GM12878 (cell line): Measurements from ENCODE around the gene SEL1L2. TPM values are rescaled to one million over a fixed set of nuclear protein-coding genes. Genes with fewer than 3 reads are reported as not detected.

Source experiments
- ATAC-seq: fragments of 200-7000 bp; cut with Tn5 transposase; 3 replicates; pipeline ENCODE4 v1.9.1; 2020; ENCODE audit warnings: mild to moderate bottlenecking, moderate library complexity
- BruUV-seq: library from RNA; stranded (reverse); fragments of 400-500 nt; replicated peaks from 2 replicates; lab custom pipeline; 2021; lab: Mats Ljungman, UMichigan
- CTCF ChIA-PET: fragments of 300-600 bp; sonication (Branson Sonifier 250); formaldehyde crosslinking; extraction: SDS; loops from one replicate; lab custom pipeline; 2021; ENCODE audit warnings: inconsistent platforms; lab: Yijun Ruan, JAX
- POLR2A ChIA-PET: fragments of 350-600 bp; formaldehyde crosslinking; extraction: SDS; loops from one replicate; lab custom pipeline; 2021; ENCODE audit warnings: inconsistent platforms; lab: Charles Lee
- RAD21 ChIA-PET: fragments of 300-600 bp; sonication (Branson Sonifier 250); formaldehyde crosslinking; loops from one replicate; lab custom pipeline; 2023; ENCODE audit warnings: antibody characterized with exemption; ENCODE audit not compliant: unreplicated experiment; lab: Charles Lee
- SMC1A ChIA-PET: fragments of 300-600 bp; sonication (Branson Sonifier 250); formaldehyde crosslinking; loops from one replicate; lab custom pipeline; 2023; ENCODE audit not compliant: unreplicated experiment, uncharacterized antibody; lab: Charles Lee
- DNase-seq: peaks from one replicate; pipeline ENCODE4 v3.0.0-alpha.2; 2011; ENCODE audit warnings: low read depth, low spot score
- FAIRE-seq: peaks from 3 replicates; lab custom pipeline; 2011; peaks lifted over from hg19 to GRCh38; lab: Jason Lieb, UNC
- H2AFZ ChIP-seq: 2 replicates; pipeline ENCODE4 v1.6.0; 2011; ENCODE audit warnings: low read depth, low read length, control low read depth; ENCODE audit not compliant: control insufficient read depth
- H3K27ac ChIP-seq: 2 replicates; pipeline ENCODE4 v1.5.1; 2011; ENCODE audit warnings: control low read depth; ENCODE audit not compliant: control insufficient read depth, insufficient read depth
- H3K27me3 ChIP-seq, 2 experiments: replicated peaks in 1 of 2; 2 replicates each; pipeline versions ENCODE4 v1.6.0 to v1.6.1; 2011; ENCODE audit warnings: low read length in 1 of 2; ENCODE audit not compliant: control insufficient read depth in 2 of 2, insufficient read depth in 2 of 2
- H3K36me3 ChIP-seq, 2 experiments: 2 replicates each; pipeline ENCODE4 v1.5.1; 2011; ENCODE audit warnings: low read length in 1 of 2; ENCODE audit not compliant: control insufficient read depth in 2 of 2, insufficient read depth in 2 of 2
- H3K4me1 ChIP-seq: 2 replicates; pipeline ENCODE4 v1.6.1; 2011; ENCODE audit warnings: mild to moderate bottlenecking, low read length, moderate library complexity, mixed read lengths; ENCODE audit not compliant: control insufficient read depth, insufficient read depth
- H3K4me2 ChIP-seq: 2 replicates; pipeline ENCODE4 v1.6.0; 2011; ENCODE audit warnings: control low read depth; ENCODE audit not compliant: control insufficient read depth, insufficient read depth
- H3K4me3 ChIP-seq: fragments of 200-600 bp; sonication (generic); 2 replicates; pipeline ENCODE4 v1.5.1; 2016
- H3K79me2 ChIP-seq: 2 replicates; pipeline ENCODE4 v1.6.0; 2011; ENCODE audit warnings: low read length; ENCODE audit not compliant: control insufficient read depth, insufficient read depth
- H3K9ac ChIP-seq: 2 replicates; pipeline ENCODE4 v1.8.0; 2011; ENCODE audit warnings: low read length, control low read depth, mixed read lengths; ENCODE audit not compliant: control insufficient read depth, insufficient read depth
- H3K9me3 ChIP-seq: replicated peaks from 3 replicates; pipeline ENCODE4 v1.5.1; 2011; ENCODE audit warnings: mild to moderate bottlenecking, low read length; ENCODE audit not compliant: control insufficient read depth, insufficient read depth
- H4K20me1 ChIP-seq: 2 replicates; pipeline ENCODE4 v1.6.0; 2011; ENCODE audit not compliant: control insufficient read depth, insufficient read depth
- ZNF207 ChIP-seq: fragments of 450-650 bp; IDR thresholded peaks from 2 replicates; pipeline ENCODE4 v1.6.1; 2014; ENCODE audit warnings: antibody characterized with exemption, mild to moderate bottlenecking, borderline replicate concordance
- WGBS: methylation state at CpG from one replicate; pipeline ENCODE4 v1.1.6; 2016; ENCODE audit warnings: low lambda C conversion rate; ENCODE audit not compliant: insufficient replicate concordance, insufficient coverage; ENCODE audit errors: missing lambda C conversion rate; 5-methylcytosine and 5-hydroxymethylcytosine counted together
- in situ Hi-C: fragments of 300-500 bp; cut with MboI; formaldehyde crosslinking; loops from 9 replicates; pipeline ENCODE4 v1.14.3; 2018; ENCODE audit warnings: mixed read lengths
- intact Hi-C: fragments of 100-400 bp; cut with micrococcal nuclease; formaldehyde crosslinking; loops from one replicate; pipeline ENCODE4 v1.14.2; 2022; ENCODE audit not compliant: unreplicated experiment
- polyA plus RNA-seq, 11 experiments: library from polyadenylated mRNA; depleted of rRNA in 4 of 11; unstranded in 6 of 11; stranded (reverse) in 5 of 11; fragments of >200 nt; fragmentation: Nextera tagmentation in 4 of 11; fragmentation: Illumina TruSeq in 1 of 11; extraction: Ambion mirVana in 4 of 11; extraction: Trizol in 1 of 11; gene quantifications; 1 replicate in 1 of 11; 2 replicates in 10 of 11; pipeline versions ENCODE4 v1.2.1 to v1.2.3, GENCODE V29; 2011 to 2016; ENCODE audit warnings: inconsistent platforms in 2 of 11, missing spikeins in 2 of 11, low read depth in 1 of 11
- total RNA-seq, 4 experiments: library from RNA; depleted of rRNA in 3 of 4; stranded (reverse); fragments of >200 nt in 3 of 4; fragmentation: Illumina TruSeq in 1 of 4; extraction: Trizol in 1 of 4; gene quantifications; 2 replicates each; pipeline versions ENCODE4 v1.2.1 to v1.2.3, GENCODE V29; 2013 to 2021
- TF ChIP-seq, protein P1 (sequence below): IDR thresholded peaks from 2 replicates; pipeline ENCODE4 v1.6.1; 2012; ENCODE audit warnings: low read depth, low read length, improper control_type of control experiment
- TF ChIP-seq, protein P2 (sequence below): IDR thresholded peaks from 2 replicates; pipeline ENCODE4 v1.6.1; 2012; ENCODE audit warnings: low read length, inconsistent platforms

The SEL1L2 gene
- total and polyA plus RNA-seq, 10 of the 15 experiments (the other 5 are each of a cell fraction or from before 2014, with no cell fraction given), result not detected

GRCh38 chr20:14000917-14001316 is 10.5 kb upstream of the SEL1L2 start (continued):
- TF ChIP-seq, protein P1, sequence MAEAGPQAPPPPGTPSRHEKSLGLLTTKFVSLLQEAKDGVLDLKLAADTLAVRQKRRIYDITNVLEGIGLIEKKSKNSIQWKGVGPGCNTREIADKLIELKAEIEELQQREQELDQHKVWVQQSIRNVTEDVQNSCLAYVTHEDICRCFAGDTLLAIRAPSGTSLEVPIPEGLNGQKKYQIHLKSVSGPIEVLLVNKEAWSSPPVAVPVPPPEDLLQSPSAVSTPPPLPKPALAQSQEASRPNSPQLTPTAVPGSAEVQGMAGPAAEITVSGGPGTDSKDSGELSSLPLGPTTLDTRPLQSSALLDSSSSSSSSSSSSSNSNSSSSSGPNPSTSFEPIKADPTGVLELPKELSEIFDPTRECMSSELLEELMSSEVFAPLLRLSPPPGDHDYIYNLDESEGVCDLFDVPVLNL, result no peak
- TF ChIP-seq, protein P2, sequence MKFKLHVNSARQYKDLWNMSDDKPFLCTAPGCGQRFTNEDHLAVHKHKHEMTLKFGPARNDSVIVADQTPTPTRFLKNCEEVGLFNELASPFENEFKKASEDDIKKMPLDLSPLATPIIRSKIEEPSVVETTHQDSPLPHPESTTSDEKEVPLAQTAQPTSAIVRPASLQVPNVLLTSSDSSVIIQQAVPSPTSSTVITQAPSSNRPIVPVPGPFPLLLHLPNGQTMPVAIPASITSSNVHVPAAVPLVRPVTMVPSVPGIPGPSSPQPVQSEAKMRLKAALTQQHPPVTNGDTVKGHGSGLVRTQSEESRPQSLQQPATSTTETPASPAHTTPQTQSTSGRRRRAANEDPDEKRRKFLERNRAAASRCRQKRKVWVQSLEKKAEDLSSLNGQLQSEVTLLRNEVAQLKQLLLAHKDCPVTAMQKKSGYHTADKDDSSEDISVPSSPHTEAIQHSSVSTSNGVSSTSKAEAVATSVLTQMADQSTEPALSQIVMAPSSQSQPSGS, result no peak

DNA sequence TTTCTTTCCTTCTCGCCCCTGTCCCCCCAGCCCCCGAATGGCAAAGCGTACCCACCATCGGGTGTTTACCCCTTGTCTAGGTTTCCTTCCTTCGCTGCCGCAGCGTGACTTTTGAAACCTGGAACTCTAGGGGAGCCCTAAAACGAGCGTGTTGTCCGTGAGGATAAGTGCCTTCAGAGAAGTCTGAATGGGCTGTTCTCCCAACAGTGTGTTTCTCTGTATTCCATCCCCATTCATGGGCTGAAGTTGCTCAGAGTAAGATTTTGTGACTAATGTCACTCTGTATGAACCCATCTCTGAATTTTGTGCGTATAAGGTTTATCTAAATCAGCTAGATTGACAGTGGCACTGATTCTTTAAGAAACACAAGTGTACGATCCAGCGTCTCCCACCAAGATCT is 5.9 kb upstream of the SEL1L2 start:
- ChIA-PET POLR2A (no interaction called here), RAD21 (no interaction called here), SMC1A (no interaction called here), CTCF (no interaction called here)
- H3K79me2 ChIP-seq, result no peaks in the 10 kb centered on the region
- H3K9ac ChIP-seq, result no peak overlapping the region
- H4K20me1 ChIP-seq, result no peaks in the 10 kb centered on the region
- FAIRE-seq (no peak), DNase-seq (no peak), ATAC-seq (no peak)
- WGBS, result 42% methylated on average over 10 of the region's 13 CpGs
- H3K4me2 ChIP-seq, result no peak overlapping the region
- no TSS peak for BruUV-seq
- no peak overlapping the region for H2AFZ ChIP-seq
- in situ Hi-C loops (no loop called here), intact Hi-C loops (no loop called here)
- H3K27me3 ChIP-seq, result no peaks in the 10 kb centered on the region
- H3K4me3 ChIP-seq, result no peak overlapping the region
- no peaks in the 10 kb centered on the region for H3K4me1 ChIP-seq
- H3K9me3 ChIP-seq, result no peaks in the 10 kb centered on the region; the same call in 2 of the 3 replicates
- H3K27ac ChIP-seq, result no peak overlapping the region
- TF ChIP-seq ZNF207, result no peak
- no peaks in the 10 kb centered on the region for H3K36me3 ChIP-seq
